Smooth muscle cell (in vitro differentiated cells): ENCODE measurements around the gene PDZRN4. TPM values are rescaled to one million over a fixed set of nuclear protein-coding genes. Genes with fewer than 3 reads are reported as not detected.

Experiments used
- DNase-seq: peaks from one replicate; lab custom pipeline; 2025; ENCODE audit not compliant: unreplicated experiment; lab: John Stamatoyannopoulos, UW
- H2AFZ ChIP-seq: fragments of 200-600 bp; sonication (generic); 2 replicates; pipeline ENCODE4 v1.6.0; 2016; ENCODE audit warnings: antibody characterized with exemption, low read depth, mild to moderate bottlenecking
- H3F3A ChIP-seq: fragments of 200-600 bp; sonication (generic); 2 replicates; pipeline ENCODE4 v1.6.0; 2017; ENCODE audit warnings: antibody characterized with exemption, low read depth
- H3K27ac ChIP-seq: fragments of 200-600 bp; sonication (generic); 2 replicates; pipeline ENCODE4 v1.5.1; 2016; ENCODE audit warnings: low read depth, mild to moderate bottlenecking
- H3K27me3 ChIP-seq: fragments of 200-600 bp; sonication (generic); 2 replicates; pipeline ENCODE4 v1.6.1; 2016; ENCODE audit warnings: low read depth, mild to moderate bottlenecking
- H3K36me3 ChIP-seq: fragments of 200-600 bp; sonication (generic); 2 replicates; pipeline ENCODE4 v1.5.1; 2016; ENCODE audit warnings: low read depth
- H3K4me1 ChIP-seq: fragments of 200-600 bp; sonication (generic); 2 replicates; pipeline ENCODE4 v1.5.1; 2016; ENCODE audit warnings: low read depth
- H3K4me2 ChIP-seq: fragments of 200-600 bp; sonication (generic); 2 replicates; pipeline ENCODE4 v1.6.0; 2016; ENCODE audit warnings: mild to moderate bottlenecking
- H3K4me3 ChIP-seq: fragments of 200-600 bp; sonication (generic); 2 replicates; pipeline ENCODE4 v1.5.1; 2016; ENCODE audit warnings: mild to moderate bottlenecking
- H3K79me2 ChIP-seq: fragments of 200-600 bp; sonication (generic); 2 replicates; pipeline ENCODE4 v1.6.0; 2016; ENCODE audit warnings: low read depth, mild to moderate bottlenecking
- H3K9ac ChIP-seq: fragments of 200-600 bp; sonication (generic); 2 replicates; pipeline ENCODE4 v1.6.0; 2016; ENCODE audit warnings: low read depth
- H3K9me3 ChIP-seq: fragments of 200-600 bp; sonication (generic); replicated peaks from 2 replicates; pipeline ENCODE4 v1.5.1; 2016; ENCODE audit warnings: low read depth
- H4K20me1 ChIP-seq: fragments of 200-600 bp; sonication (generic); 2 replicates; pipeline ENCODE4 v1.6.0; 2016; ENCODE audit warnings: low read depth
- WGBS: methylation state at CpG from one replicate; pipeline ENCODE4 v1.1.7; 2016; ENCODE audit warnings: low lambda C conversion rate; 5-methylcytosine and 5-hydroxymethylcytosine counted together
- polyA plus RNA-seq: library from polyadenylated mRNA; unstranded; fragments of >200 nt; fragmentation: Nextera tagmentation; extraction: Ambion mirVana; gene quantifications from 2 replicates; pipeline ENCODE4 v1.2.1, GENCODE V29; 2016
- total RNA-seq: library from RNA; depleted of rRNA; stranded (reverse); fragments of >200 nt; gene quantifications from 2 replicates; pipeline ENCODE4 v1.2.3, GENCODE V29; 2014
- TF ChIP-seq, protein P1 (sequence below): fragments of 200-600 bp; sonication (generic); IDR thresholded peaks from 2 replicates; pipeline ENCODE4 v1.5.1; 2017; ENCODE audit warnings: borderline replicate concordance, mild to moderate bottlenecking, antibody characterized with exemption; ENCODE audit not compliant: insufficient read depth, poor library complexity, severe bottlenecking

PDZRN4 gene
- total and polyA plus RNA-seq, 2 experiments from 2014 or later: 4.7 to 5.4 TPM

GRCh38 chr12:41531147-41531829 is 343.2 kb downstream of the PDZRN4 start:
- no peaks in the 10 kb centered on the region for H3K9me3 ChIP-seq
- no peak overlapping the region for H2AFZ ChIP-seq
- 95% methylated on average over 13 of the region's 13 CpGs for WGBS
- no peak for DNase-seq
- peaks cover 8% of the 10 kb centered on the region for H3K4me1 ChIP-seq
- H3K4me3 ChIP-seq: no peak overlapping the region
- no peak overlapping the region for H3K4me2 ChIP-seq
- no peaks in the 10 kb centered on the region for H3K79me2 ChIP-seq
- no peaks in the 10 kb centered on the region for H3K36me3 ChIP-seq
- H3K27ac ChIP-seq: no peak overlapping the region
- peaks cover 8% of the 10 kb centered on the region for H3F3A ChIP-seq
- no peaks in the 10 kb centered on the region for H4K20me1 ChIP-seq
- H3K9ac ChIP-seq: no peak overlapping the region
- TF ChIP-seq, protein P1, sequence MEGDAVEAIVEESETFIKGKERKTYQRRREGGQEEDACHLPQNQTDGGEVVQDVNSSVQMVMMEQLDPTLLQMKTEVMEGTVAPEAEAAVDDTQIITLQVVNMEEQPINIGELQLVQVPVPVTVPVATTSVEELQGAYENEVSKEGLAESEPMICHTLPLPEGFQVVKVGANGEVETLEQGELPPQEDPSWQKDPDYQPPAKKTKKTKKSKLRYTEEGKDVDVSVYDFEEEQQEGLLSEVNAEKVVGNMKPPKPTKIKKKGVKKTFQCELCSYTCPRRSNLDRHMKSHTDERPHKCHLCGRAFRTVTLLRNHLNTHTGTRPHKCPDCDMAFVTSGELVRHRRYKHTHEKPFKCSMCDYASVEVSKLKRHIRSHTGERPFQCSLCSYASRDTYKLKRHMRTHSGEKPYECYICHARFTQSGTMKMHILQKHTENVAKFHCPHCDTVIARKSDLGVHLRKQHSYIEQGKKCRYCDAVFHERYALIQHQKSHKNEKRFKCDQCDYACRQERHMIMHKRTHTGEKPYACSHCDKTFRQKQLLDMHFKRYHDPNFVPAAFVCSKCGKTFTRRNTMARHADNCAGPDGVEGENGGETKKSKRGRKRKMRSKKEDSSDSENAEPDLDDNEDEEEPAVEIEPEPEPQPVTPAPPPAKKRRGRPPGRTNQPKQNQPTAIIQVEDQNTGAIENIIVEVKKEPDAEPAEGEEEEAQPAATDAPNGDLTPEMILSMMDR: no peak
- H3K27me3 ChIP-seq: no peaks in the 10 kb centered on the region

- H4K20me1 ChIP-seq: no peaks in the 10 kb centered on the region
- 24% methylated on average over 2 of the region's 2 CpGs for WGBS
- H3K79me2 ChIP-seq: no peaks in the 10 kb centered on the region
- H3K4me1 ChIP-seq: peaks cover 3% of the 10 kb centered on the region
- no peaks in the 10 kb centered on the region for H3K36me3 ChIP-seq
- H3K27me3 ChIP-seq: no peaks in the 10 kb centered on the region
- H3F3A ChIP-seq: peaks cover 7% of the 10 kb centered on the region
- no peak overlapping the region for H3K4me3 ChIP-seq
- no peak overlapping the region for H3K9ac ChIP-seq
- H3K9me3 ChIP-seq: no peaks in the 10 kb centered on the region
- H3K4me2 ChIP-seq: peak overlapping the region; percentile 55
- H3K27ac ChIP-seq: peak overlapping the region; percentile 12
- TF ChIP-seq, protein P1: no peak
- no peak overlapping the region for H2AFZ ChIP-seq
- DNase-seq: no peak
Observed at GRCh38 chr12:41532072-41532471, 344.0 kb downstream of the PDZRN4 start.

- no peak for DNase-seq
- 86% methylated on average over 4 of the region's 4 CpGs for WGBS
- Histone ChIP-seq H3K36me3 (no peaks in the 10 kb centered on the region), H3K4me1 (no peaks in the 10 kb centered on the region), H4K20me1 (no peaks in the 10 kb centered on the region), H3K4me3 (no peak overlapping the region), H3K79me2 (no peaks in the 10 kb centered on the region), H3K27me3 (no peaks in the 10 kb centered on the region), H3K27ac (no peak overlapping the region), H2AFZ (no peak overlapping the region), H3K4me2 (no peak overlapping the region), H3F3A (no peaks in the 10 kb centered on the region), H3K9ac (no peak overlapping the region), H3K9me3 (no peaks in the 10 kb centered on the region)
- TF ChIP-seq, protein P1: no peak
Observed at GRCh38 chr12:41536813-41537490, 348.8 kb downstream of the PDZRN4 start.
